ENCODE results near the gene SMTN. TPM values are rescaled to one million over a fixed set of nuclear protein-coding genes. Genes with fewer than 3 reads are reported as not detected.

Gene SMTN
- polyA plus RNA-seq, 1 experiment: 45.7 TPM

DNA sequence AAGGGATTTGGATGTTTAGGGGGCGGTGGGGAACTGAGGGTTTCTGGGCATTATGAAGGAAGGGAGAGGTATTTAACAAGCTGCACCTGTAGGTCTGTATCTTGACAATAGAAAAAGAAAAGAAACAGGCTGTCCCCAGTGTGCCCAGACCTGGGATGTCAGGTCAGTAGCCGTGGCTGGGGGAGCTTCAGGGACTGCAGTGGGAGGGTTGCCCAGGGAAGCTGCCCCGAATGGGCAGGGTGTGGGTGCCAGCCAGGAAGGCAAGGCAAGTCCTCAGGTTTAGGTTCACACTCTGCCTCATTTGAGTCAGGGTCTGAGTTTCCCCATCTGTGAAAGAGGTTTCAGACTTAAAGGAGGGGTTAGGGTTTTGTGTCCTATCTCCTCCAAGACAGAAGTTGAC, 43.2 kb downstream of the SMTN start:
- POLR2A ChIA-PET: interaction anchor here (0.6 kb wide), 1 partner anchor 105 kb away, joined by 9 read pairs; no protein-coding TSS in a partner anchor
- Histone ChIP-seq H3K27me3 (ENCODE audit: control insufficient read depth, insufficient read depth, low read length) (no peaks in the 10 kb centered on the region; the same call in 1 of the 2 replicates), H3K36me3 (ENCODE audit: control insufficient read depth, insufficient read depth, low read length) (no peaks in the 10 kb centered on the region), H3K4me3 (ENCODE audit: low read depth, low read length) (no peak overlapping the region)
- TF ChIP-seq, protein P1, sequence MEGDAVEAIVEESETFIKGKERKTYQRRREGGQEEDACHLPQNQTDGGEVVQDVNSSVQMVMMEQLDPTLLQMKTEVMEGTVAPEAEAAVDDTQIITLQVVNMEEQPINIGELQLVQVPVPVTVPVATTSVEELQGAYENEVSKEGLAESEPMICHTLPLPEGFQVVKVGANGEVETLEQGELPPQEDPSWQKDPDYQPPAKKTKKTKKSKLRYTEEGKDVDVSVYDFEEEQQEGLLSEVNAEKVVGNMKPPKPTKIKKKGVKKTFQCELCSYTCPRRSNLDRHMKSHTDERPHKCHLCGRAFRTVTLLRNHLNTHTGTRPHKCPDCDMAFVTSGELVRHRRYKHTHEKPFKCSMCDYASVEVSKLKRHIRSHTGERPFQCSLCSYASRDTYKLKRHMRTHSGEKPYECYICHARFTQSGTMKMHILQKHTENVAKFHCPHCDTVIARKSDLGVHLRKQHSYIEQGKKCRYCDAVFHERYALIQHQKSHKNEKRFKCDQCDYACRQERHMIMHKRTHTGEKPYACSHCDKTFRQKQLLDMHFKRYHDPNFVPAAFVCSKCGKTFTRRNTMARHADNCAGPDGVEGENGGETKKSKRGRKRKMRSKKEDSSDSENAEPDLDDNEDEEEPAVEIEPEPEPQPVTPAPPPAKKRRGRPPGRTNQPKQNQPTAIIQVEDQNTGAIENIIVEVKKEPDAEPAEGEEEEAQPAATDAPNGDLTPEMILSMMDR (IDR thresholded peaks at IDR 0.05; ENCODE audit: insufficient read depth, low read depth, low read length): no peak
- CTCF ChIA-PET: interaction anchor here (1.0 to 2.2 kb wide), 6 partner anchors 12 to 35 kb away, joined by 3 to 10 read pairs (median 3); partner anchors contain the start of genes PLA2G3 and SELENOM
- DNase-seq (ENCODE audit: low read depth): no peak

DNA sequence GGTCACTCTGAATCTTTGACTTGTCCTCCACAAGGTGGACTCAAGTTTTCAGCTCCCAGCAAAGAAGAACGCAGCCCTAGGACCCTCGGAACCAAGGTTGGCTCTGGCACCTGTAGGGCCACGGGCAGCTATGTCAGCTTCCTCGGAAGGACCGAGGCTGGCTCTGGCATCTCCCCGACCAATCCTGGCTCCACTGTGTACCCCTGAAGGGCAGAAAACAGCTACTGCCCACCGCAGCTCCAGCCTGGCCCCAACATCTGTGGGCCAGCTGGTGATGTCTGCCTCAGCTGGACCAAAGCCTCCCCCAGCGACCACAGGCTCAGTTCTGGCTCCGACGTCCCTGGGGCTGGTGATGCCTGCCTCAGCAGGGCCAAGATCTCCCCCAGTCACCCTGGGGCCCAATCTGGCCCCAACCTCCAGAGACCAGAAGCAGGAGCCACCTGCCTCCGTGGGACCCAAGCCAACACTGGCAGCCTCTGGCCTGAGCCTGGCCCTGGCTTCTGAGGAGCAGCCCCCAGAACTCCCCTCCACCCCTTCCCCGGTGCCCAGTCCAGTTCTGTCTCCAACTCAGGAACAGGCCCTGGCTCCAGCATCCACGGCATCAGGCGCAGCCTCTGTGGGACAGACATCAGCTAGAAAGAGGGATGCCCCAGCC, 43.8 kb downstream of the SMTN start:
- Histone ChIP-seq H3K36me3 (ENCODE audit: control insufficient read depth, insufficient read depth, low read length) (no peaks in the 10 kb centered on the region), H3K27me3 (ENCODE audit: control insufficient read depth, insufficient read depth, low read length) (no peaks in the 10 kb centered on the region; the same call in 1 of the 2 replicates), H3K4me3 (ENCODE audit: low read depth, low read length) (no peak overlapping the region)
- POLR2A ChIA-PET: interaction anchor here (0.6 kb wide), 1 partner anchor 105 kb away, joined by 9 read pairs; no protein-coding TSS in a partner anchor
- no peak for DNase-seq (ENCODE audit: low read depth)
- TF ChIP-seq, protein P1 (IDR thresholded peaks at IDR 0.05; ENCODE audit: insufficient read depth, low read depth, low read length): no peak
- CTCF ChIA-PET: interaction anchor here (1.0 to 2.2 kb wide), 6 partner anchors 12 to 36 kb away, joined by 3 to 10 read pairs (median 3); partner anchors contain the start of genes PLA2G3 and SELENOM

DNA sequence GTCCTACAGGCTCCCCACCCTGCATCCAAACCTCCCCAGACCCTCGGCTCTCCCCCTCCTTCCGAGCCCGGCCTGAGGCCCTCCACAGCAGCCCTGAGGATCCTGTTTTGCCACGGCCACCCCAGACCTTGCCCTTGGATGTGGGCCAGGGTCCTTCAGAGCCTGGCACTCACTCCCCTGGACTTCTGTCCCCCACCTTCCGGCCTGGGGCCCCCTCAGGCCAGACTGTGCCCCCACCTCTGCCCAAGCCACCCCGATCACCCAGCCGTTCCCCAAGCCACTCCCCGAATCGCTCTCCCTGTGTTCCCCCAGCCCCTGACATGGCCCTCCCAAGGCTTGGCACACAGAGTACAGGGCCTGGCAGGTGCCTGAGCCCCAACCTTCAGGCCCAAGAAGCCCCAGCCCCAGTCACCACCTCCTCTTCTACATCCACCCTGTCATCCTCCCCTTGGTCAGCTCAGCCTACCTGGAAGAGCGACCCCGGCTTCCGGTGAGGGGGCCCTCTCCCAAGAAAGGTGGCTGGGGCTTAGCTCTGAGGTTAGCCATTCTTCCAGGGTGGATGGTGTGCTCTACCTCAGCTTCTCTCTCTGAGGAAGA, 44.5 kb downstream of the SMTN start:
- no peak for DNase-seq (ENCODE audit: low read depth)
- no peak overlapping the region for H3K4me3 ChIP-seq (ENCODE audit: low read depth, low read length)

DNA sequence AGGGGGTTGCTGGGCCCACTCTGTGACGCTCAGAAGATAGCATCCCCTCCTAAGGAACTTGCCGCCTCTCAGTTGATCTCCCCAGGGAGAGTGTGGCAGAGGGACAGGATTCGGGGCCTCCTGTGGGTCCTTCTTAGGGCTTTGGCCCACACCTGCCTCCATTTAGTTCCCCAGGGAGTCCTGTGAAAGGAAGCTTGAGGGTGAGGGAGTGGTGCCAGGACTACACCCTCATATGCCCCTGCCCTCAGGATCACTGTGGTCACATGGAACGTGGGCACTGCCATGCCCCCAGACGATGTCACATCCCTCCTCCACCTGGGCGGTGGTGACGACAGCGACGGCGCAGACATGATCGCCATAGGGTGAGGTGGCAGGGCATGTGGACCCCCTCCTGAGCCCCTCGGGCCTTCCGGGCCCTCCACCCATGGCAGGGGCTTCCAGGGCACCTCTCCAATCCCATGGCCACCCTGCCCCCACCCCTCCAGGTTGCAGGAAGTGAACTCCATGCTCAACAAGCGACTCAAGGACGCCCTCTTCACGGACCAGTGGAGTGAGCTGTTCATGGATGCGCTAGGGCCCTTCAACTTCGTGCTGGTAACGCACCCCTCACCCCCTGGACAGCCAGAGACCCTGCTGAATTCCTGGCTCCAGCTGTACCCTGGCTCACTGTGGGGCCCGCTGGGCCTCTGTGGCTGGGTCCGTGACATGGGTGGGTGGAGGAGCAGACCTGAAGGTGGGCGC, 45.2 kb downstream of the SMTN start:
- CTCF ChIA-PET: interaction anchor here (0.7 to 2.2 kb wide), 2 partner anchors 19 to 305 kb away, joined by 3 to 10 read pairs; partner anchors contain the start of gene SELENOM
- no peak for DNase-seq (ENCODE audit: low read depth)

More for the DNA sequence above, 44.5 kb downstream of the SMTN start:
- ChIA-PET CTCF (interaction anchor here (1.3 to 2.2 kb wide), 3 partner anchors 11 to 24 kb away, joined by 3 to 10 read pairs (median 5); partner anchors contain the start of gene SELENOM), POLR2A (no interaction called here)
- TF ChIP-seq, protein P1 (IDR thresholded peaks at IDR 0.05; ENCODE audit: insufficient read depth, low read depth, low read length): no peak
- no peaks in the 10 kb centered on the region; the same call in 1 of the 2 replicates for H3K27me3 ChIP-seq (ENCODE audit: control insufficient read depth, insufficient read depth, low read length)
- H3K36me3 ChIP-seq (ENCODE audit: control insufficient read depth, insufficient read depth, low read length): no peaks in the 10 kb centered on the region

More for the DNA sequence above, 45.2 kb downstream of the SMTN start:
- TF ChIP-seq, protein P1 (IDR thresholded peaks at IDR 0.05; ENCODE audit: insufficient read depth, low read depth, low read length): no peak
- no peak overlapping the region for H3K4me3 ChIP-seq (ENCODE audit: low read depth, low read length)
- H3K27me3 ChIP-seq (ENCODE audit: control insufficient read depth, insufficient read depth, low read length): no peaks in the 10 kb centered on the region; the same call in 1 of the 2 replicates
- no peaks in the 10 kb centered on the region for H3K36me3 ChIP-seq (ENCODE audit: control insufficient read depth, insufficient read depth, low read length)
- POLR2A ChIA-PET: no interaction called here

Measured in BJ (cell line).